B cell (primary cell): ENCODE results near the gene MAD1L1.

Experiments used
- CTCF ChIP-seq: fragments of 200-600 bp; IDR thresholded peaks from one replicate; pipeline ENCODE4 v1.8.0; 2022; ENCODE audit warnings: antibody characterized with exemption, mild to moderate bottlenecking
- EZH2 ChIP-seq: IDR thresholded peaks from 2 replicates; pipeline ENCODE4 v1.6.1; 2012; ENCODE audit warnings: borderline replicate concordance, low read depth, mild to moderate bottlenecking, moderate library complexity, low read length; ENCODE audit not compliant: insufficient read depth, poor library complexity, severe bottlenecking

- TF ChIP-seq CTCF (no peak), EZH2 (no peak)
Measured at GRCh38 chr7:1787681-1788235, 445.0 kb downstream of the MAD1L1 start.
